Endothelial cell of umbilical vein (primary cell): ENCODE data around the gene CMTM2.
"Not testable (repeated sequence)": the region's sequence is repeated elsewhere in the genome, so short reads cannot be mapped to it uniquely, and the experiment has no call there.

Experiments
- EZH2 ChIP-seq: IDR thresholded peaks from 2 replicates; pipeline ENCODE4 v1.6.1; 2012; ENCODE audit warnings: borderline replicate concordance, low read depth, mild to moderate bottlenecking, moderate library complexity, low read length, inconsistent platforms; ENCODE audit not compliant: severe bottlenecking
- JUN ChIP-seq: IDR thresholded peaks from 2 replicates; pipeline ENCODE4 v1.6.1; 2011; ENCODE audit warnings: borderline replicate concordance, low read depth; ENCODE audit not compliant: insufficient read length, insufficient read depth
- MYC ChIP-seq: IDR thresholded peaks from one replicate; pipeline ENCODE4 v1.6.1; 2011; ENCODE audit warnings: mild to moderate bottlenecking, low read depth, low read length
- POLR2A ChIP-seq: IDR thresholded peaks from 2 replicates; pipeline ENCODE4 v1.6.1; 2012; ENCODE audit warnings: low read depth, mild to moderate bottlenecking, control low read depth, low read length
- POLR2AphosphoS5 ChIP-seq: IDR thresholded peaks from 2 replicates; pipeline ENCODE4 v1.6.1; 2012; ENCODE audit warnings: low read depth, mild to moderate bottlenecking, control low read depth, low read length, moderate library complexity; ENCODE audit not compliant: insufficient read depth
- TF ChIP-seq, protein P1 (sequence below), 2 donors: IDR thresholded peaks; 1 replicate in 1 of 2; 2 replicates in 1 of 2; pipeline ENCODE4 v1.5.1; 2011; ENCODE audit warnings: low read length in 2 of 2, mild to moderate bottlenecking in 2 of 2, moderate library complexity in 2 of 2, control low read depth in 1 of 2, inconsistent platforms in 1 of 2, low read depth in 1 of 2; ENCODE audit not compliant: insufficient read depth in 1 of 2; ENCODE audit errors: extremely low read depth in 1 of 2
- TF ChIP-seq, protein P2 (sequence below): IDR thresholded peaks from 2 replicates; pipeline ENCODE4 v1.6.1; 2011; ENCODE audit not compliant: insufficient read depth, insufficient read length

DNA sequence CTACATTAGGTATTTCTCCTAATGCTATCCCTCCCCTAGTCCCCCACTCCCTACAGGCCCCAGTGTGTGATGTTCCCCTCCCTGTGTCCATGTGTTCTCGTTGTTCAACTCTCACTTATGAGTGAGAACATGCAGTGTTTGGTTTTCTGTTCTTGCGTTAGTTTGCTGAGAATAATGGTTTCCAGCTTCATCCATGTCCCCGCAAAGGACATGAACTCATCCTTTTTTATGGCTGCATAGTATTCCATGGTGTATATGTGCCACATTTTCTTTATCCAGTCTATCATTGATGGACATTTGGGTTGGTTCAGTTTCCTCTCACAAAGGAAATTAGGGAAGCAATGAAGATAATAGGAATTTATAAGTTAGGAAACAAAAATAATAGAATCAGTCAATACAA is 12.0 kb upstream of the CMTM2 start:
- TF ChIP-seq, protein P1, sequence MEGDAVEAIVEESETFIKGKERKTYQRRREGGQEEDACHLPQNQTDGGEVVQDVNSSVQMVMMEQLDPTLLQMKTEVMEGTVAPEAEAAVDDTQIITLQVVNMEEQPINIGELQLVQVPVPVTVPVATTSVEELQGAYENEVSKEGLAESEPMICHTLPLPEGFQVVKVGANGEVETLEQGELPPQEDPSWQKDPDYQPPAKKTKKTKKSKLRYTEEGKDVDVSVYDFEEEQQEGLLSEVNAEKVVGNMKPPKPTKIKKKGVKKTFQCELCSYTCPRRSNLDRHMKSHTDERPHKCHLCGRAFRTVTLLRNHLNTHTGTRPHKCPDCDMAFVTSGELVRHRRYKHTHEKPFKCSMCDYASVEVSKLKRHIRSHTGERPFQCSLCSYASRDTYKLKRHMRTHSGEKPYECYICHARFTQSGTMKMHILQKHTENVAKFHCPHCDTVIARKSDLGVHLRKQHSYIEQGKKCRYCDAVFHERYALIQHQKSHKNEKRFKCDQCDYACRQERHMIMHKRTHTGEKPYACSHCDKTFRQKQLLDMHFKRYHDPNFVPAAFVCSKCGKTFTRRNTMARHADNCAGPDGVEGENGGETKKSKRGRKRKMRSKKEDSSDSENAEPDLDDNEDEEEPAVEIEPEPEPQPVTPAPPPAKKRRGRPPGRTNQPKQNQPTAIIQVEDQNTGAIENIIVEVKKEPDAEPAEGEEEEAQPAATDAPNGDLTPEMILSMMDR (IDR thresholded peaks at IDR 0.05; ENCODE audit: extremely low read depth in 1 of 2, insufficient read depth in 1 of 2, low read depth in 1 of 2, low read length in 2 of 2), result not testable (repeated sequence)
- TF ChIP-seq EZH2, POLR2A, POLR2AphosphoS5, MYC, JUN: not testable (repeated sequence)
- TF ChIP-seq, protein P2, sequence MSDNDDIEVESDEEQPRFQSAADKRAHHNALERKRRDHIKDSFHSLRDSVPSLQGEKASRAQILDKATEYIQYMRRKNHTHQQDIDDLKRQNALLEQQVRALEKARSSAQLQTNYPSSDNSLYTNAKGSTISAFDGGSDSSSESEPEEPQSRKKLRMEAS, result not testable (repeated sequence)
